Type B pancreatic cell (in vitro differentiated cells): ENCODE results near the gene RBBP8NL. TPM values are rescaled to one million over a fixed set of nuclear protein-coding genes. Genes with fewer than 3 reads are reported as not detected.
A peak's percentile ranks its signal among the peaks of the same experiment; 100 is the strongest.

ENCODE experiments used
- DNase-seq: peaks from one replicate; pipeline ENCODE4 v3.0.0; 2021; ENCODE audit warnings: mixed read lengths; ENCODE audit not compliant: unreplicated experiment; ENCODE audit errors: extremely low spot score
- H3K27ac Mint-ChIP-seq: 2 replicates; pipeline ENCODE4 v1.8.0; 2021; ENCODE audit warnings: mild to moderate bottlenecking, mixed read lengths
- H3K27me3 Mint-ChIP-seq: 2 replicates; pipeline ENCODE4 v1.8.0; 2021; ENCODE audit warnings: mixed read lengths
- H3K36me3 Mint-ChIP-seq: 2 replicates; pipeline ENCODE4 v1.8.0; 2021; ENCODE audit warnings: mixed read lengths
- H3K4me1 Mint-ChIP-seq: one replicate; pipeline ENCODE4 v1.8.0; 2021; ENCODE audit warnings: mixed read lengths; ENCODE audit not compliant: unreplicated experiment
- H3K4me3 Mint-ChIP-seq: 2 replicates; pipeline ENCODE4 v1.8.0; 2021; ENCODE audit warnings: mild to moderate bottlenecking, mixed read lengths
- H3K9me3 Mint-ChIP-seq: 2 replicates; pipeline ENCODE4 v1.8.0; 2021; ENCODE audit warnings: mixed read lengths
- total RNA-seq: library from RNA; stranded (reverse); gene quantifications from 2 replicates; pipeline ENCODE4 v1.2.1, GENCODE V29; 2021; ENCODE audit warnings: low replicate concordance
- TF ChIP-seq, protein P1 (sequence below): fragments of 200-600 bp; sonication (generic); conservative IDR thresholded peaks from 2 replicates; pipeline ENCODE4 v1.5.0; 2021; ENCODE audit warnings: antibody characterized with exemption, mild to moderate bottlenecking

Gene RBBP8NL
- total RNA-seq, 1 donor from 2014 or later = 7.3 TPM

DNA sequence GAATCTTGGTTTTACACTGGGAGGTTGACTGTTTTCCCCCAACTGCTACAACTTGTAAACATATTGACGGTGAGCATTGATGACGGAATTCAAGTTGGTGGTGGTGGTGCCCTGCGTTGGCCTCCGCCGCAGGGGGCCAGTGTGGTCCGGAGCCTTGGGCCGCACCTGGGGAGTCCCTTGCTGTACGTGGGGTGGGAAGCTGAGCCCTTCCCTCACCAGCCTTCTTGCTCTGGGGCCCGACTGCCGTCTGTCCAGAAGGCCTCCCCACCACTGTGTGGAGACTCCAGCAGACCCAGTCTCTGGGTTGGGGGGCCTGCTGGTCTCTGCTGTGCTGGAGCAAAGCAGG is 37.1 kb upstream of the RBBP8NL start:
- H3K27ac Mint-ChIP-seq = no peak overlapping the region
- no peaks in the 10 kb centered on the region for H3K36me3 Mint-ChIP-seq

DNA sequence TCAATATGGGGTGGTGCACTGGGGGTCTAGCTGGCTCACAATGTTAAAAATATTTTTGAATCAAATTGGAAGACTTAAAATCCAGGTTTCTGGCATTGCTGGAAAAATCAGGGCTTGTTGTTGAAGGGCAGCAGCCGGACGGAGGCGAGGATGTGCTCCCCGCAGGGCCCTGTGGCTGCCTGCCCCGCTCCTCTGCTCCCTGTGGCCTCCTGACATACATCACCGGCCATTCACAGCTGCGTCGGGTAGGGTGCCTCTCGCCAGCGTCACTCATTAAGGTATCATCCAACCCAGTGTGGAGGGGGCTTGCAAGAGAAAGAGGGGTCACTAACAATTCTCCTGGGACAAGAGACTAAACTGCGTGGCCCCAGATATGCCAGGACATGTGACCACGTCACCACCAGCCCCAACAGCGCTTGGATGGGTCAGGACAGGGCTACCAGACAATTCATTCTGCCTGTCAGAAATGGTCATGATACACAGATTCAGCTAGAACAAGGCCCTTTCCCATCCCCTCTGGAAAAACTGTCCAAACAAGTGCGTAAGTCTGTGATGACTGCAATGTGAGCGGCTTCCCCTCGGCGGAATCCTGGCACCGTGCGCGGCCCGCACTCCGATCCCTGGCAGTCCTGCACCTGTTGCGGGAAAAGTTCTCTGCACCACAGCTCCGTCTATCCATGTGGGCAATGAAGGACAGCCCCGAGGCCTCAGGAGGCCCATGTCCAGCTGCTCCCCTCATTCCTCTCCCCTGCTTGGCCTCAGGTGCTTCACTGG is 36.5 kb upstream of the RBBP8NL start:
- DNase-seq = no peak
- Mint-ChIP-seq H3K4me3 (no peak overlapping the region), H3K27me3 (no peaks in the 10 kb centered on the region), H3K9me3 (no peaks in the 10 kb centered on the region), H3K4me1 (no peaks in the 10 kb centered on the region), H3K36me3 (no peaks in the 10 kb centered on the region), H3K27ac (peak overlapping the region; percentile 16)
- TF ChIP-seq, protein P1, sequence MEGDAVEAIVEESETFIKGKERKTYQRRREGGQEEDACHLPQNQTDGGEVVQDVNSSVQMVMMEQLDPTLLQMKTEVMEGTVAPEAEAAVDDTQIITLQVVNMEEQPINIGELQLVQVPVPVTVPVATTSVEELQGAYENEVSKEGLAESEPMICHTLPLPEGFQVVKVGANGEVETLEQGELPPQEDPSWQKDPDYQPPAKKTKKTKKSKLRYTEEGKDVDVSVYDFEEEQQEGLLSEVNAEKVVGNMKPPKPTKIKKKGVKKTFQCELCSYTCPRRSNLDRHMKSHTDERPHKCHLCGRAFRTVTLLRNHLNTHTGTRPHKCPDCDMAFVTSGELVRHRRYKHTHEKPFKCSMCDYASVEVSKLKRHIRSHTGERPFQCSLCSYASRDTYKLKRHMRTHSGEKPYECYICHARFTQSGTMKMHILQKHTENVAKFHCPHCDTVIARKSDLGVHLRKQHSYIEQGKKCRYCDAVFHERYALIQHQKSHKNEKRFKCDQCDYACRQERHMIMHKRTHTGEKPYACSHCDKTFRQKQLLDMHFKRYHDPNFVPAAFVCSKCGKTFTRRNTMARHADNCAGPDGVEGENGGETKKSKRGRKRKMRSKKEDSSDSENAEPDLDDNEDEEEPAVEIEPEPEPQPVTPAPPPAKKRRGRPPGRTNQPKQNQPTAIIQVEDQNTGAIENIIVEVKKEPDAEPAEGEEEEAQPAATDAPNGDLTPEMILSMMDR = no peak

More for the DNA sequence above, 37.1 kb upstream of the RBBP8NL start:
- no peaks in the 10 kb centered on the region for H3K9me3 Mint-ChIP-seq
- no peak for DNase-seq
- no peak overlapping the region for H3K4me3 Mint-ChIP-seq
- H3K27me3 Mint-ChIP-seq = no peaks in the 10 kb centered on the region
- TF ChIP-seq, protein P1 = no peak
- H3K4me1 Mint-ChIP-seq = peaks cover 4% of the 10 kb centered on the region

DNA sequence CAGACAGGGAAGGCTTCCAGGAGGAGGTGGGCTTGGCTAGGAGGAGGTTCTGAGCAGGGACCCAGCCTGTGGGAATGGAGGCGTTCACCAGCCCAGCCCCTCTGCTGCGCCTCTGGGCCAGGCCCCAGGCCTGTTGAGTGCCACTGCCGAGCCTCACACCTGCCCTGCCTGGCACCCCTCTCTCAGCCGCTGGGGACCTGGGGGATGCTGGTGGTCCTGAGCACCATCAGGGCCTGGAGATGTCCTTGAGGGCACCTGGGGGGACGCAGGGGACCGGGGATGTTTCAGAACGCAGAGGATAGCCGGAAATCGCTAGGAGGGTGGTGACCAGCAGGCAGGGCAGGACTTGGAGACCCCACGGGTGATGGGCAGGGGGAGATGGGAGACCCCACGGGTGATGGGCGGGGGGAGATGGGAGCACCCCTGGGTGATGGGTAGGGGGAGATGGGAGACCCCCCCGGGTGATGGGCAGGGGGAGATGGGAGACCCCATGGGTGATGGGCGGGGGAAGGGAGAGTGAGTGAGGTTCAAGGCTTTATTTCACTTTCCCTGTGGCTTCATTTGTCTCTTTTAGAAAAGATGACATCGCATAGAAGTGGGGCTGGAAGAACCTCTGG is 35.7 kb upstream of the RBBP8NL start:
- H3K36me3 Mint-ChIP-seq = no peaks in the 10 kb centered on the region
- H3K27me3 Mint-ChIP-seq = no peaks in the 10 kb centered on the region

GRCh38 chr20:62461834-62462233 is 34.5 kb upstream of the RBBP8NL start:
- no peak for DNase-seq
- Mint-ChIP-seq H3K36me3 (no peaks in the 10 kb centered on the region), H3K4me3 (no peak overlapping the region), H3K4me1 (peaks cover 8% of the 10 kb centered on the region), H3K27me3 (peaks cover 2% of the 10 kb centered on the region), H3K27ac (no peak overlapping the region), H3K9me3 (no peaks in the 10 kb centered on the region)
- TF ChIP-seq, protein P1 = no peak

More for the DNA sequence above, 35.7 kb upstream of the RBBP8NL start:
- Mint-ChIP-seq H3K27ac (no peak overlapping the region), H3K9me3 (no peaks in the 10 kb centered on the region), H3K4me3 (no peak overlapping the region), H3K4me1 (peaks cover 3% of the 10 kb centered on the region)
- TF ChIP-seq, protein P1 = no peak
- no peak for DNase-seq

DNA sequence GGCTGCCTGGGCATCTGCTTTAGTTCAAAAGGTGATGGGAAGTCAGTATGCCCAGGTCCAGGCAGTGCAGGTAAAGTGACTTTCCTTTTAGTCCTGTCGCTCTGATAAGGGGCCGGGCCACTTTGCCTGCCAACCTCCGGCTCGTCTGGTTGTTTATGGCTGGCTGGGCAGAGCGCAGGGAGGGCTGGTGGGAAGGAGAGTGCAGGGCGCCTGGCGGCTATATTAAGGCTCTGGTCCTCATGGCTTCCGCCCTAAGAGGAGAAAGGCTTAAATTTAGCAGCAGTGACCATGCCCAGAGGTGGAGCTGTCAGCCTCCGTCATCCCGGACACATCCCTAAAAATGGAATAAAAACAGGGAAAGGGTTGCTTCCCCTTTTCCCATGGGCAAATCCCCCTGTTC is 33.8 kb upstream of the RBBP8NL start:
- H3K36me3 Mint-ChIP-seq = no peaks in the 10 kb centered on the region
- no peak overlapping the region for H3K4me3 Mint-ChIP-seq
- peaks cover 4% of the 10 kb centered on the region for H3K27me3 Mint-ChIP-seq
- H3K27ac Mint-ChIP-seq = no peak overlapping the region
- H3K9me3 Mint-ChIP-seq = no peaks in the 10 kb centered on the region
- H3K4me1 Mint-ChIP-seq = peaks cover 11% of the 10 kb centered on the region
- no peak for DNase-seq
- TF ChIP-seq, protein P1 = no peak
